Endothelial cell of umbilical vein (primary cell): ENCODE data around the gene SH3BP5. TPM values are rescaled to one million over a fixed set of nuclear protein-coding genes. Genes with fewer than 3 reads are reported as not detected.

Experiments
- BruUV-seq: library from RNA; stranded (reverse); fragments of 400-500 nt; replicated peaks from 2 replicates; lab custom pipeline; 2021; lab: Mats Ljungman, UMichigan
- CTCF ChIA-PET: fragments of 300-600, 350-600 bp; sonication (Branson Sonifier 250); formaldehyde crosslinking; loops from one replicate; lab custom pipeline; 2021; ENCODE audit warnings: antibody characterized with exemption, inconsistent platforms; lab: Charles Lee
- POLR2A ChIA-PET: fragments of 300-600, 350-600 bp; sonication (Branson Sonifier 250); formaldehyde crosslinking; loops from one replicate; lab custom pipeline; 2021; ENCODE audit warnings: antibody characterized with exemption, inconsistent platforms; lab: Charles Lee
- DNase-seq: peaks from one replicate; pipeline ENCODE4 v3.0.0-alpha.2; 2011; ENCODE audit warnings: low read depth, low spot score
- FAIRE-seq: peaks from 2 replicates; lab custom pipeline; 2011; peaks lifted over from hg19 to GRCh38; lab: Jason Lieb, UNC
- H2AFZ ChIP-seq: 2 replicates; pipeline ENCODE4 v1.6.0; 2012; ENCODE audit warnings: low read depth, low read length, control low read depth, inconsistent platforms
- H3K27ac ChIP-seq: 2 replicates; pipeline ENCODE4 v1.5.1; 2011; ENCODE audit warnings: low read depth, mild to moderate bottlenecking, control low read depth, low read length, moderate library complexity; ENCODE audit not compliant: insufficient read depth
- H3K27me3 ChIP-seq, 2 experiments: 2 replicates each; pipeline versions ENCODE4 v1.6.0 to v1.6.1; 2011; ENCODE audit warnings: low read length in 2 of 2, mixed read lengths in 1 of 2; ENCODE audit not compliant: control insufficient read depth in 2 of 2, insufficient read depth in 2 of 2
- H3K36me3 ChIP-seq, 2 experiments: 2 replicates in 1 of 2; 3 replicates in 1 of 2; pipeline ENCODE4 v1.5.1; 2011; ENCODE audit warnings: low read length in 2 of 2, mild to moderate bottlenecking in 1 of 2, moderate library complexity in 1 of 2; ENCODE audit not compliant: control insufficient read depth in 2 of 2, insufficient read depth in 2 of 2; ENCODE audit errors: extremely low read depth in 1 of 2
- H3K4me1 ChIP-seq: 3 replicates; pipeline ENCODE4 v1.5.1; 2011; ENCODE audit warnings: mild to moderate bottlenecking, low read length; ENCODE audit not compliant: control insufficient read depth, insufficient read depth; ENCODE audit errors: extremely low read depth
- H3K4me2 ChIP-seq: 2 replicates; pipeline ENCODE4 v1.6.1; 2011; ENCODE audit warnings: low read length, control low read depth, mixed read lengths; ENCODE audit not compliant: insufficient read depth
- H3K4me3 ChIP-seq, 3 experiments: fragments of 200-600 bp in 1 of 3; sonication (generic), shearing (Covaris generic) in 1 of 3; replicated peaks in 1 of 3; 2 replicates each; pipeline ENCODE4 v1.5.1; 2011 to 2016; ENCODE audit warnings: control low read depth in 3 of 3, low read length in 3 of 3, mild to moderate bottlenecking in 2 of 3, inconsistent platforms in 1 of 3, low read depth in 1 of 3, moderate library complexity in 1 of 3; ENCODE audit not compliant: insufficient read depth in 1 of 3
- H3K79me2 ChIP-seq: 2 replicates; pipeline ENCODE4 v1.6.0; 2012; ENCODE audit warnings: low read length, inconsistent platforms; ENCODE audit not compliant: control insufficient read depth, insufficient read depth
- H3K9ac ChIP-seq: replicated peaks from 2 replicates; pipeline ENCODE3; 2011; ENCODE audit warnings: low read length, control low read depth; ENCODE audit not compliant: insufficient read depth; ENCODE audit errors: extremely low read depth
- H3K9me1 ChIP-seq: replicated peaks from 3 replicates; pipeline ENCODE4 v1.6.0; 2011; ENCODE audit warnings: mild to moderate bottlenecking, low read length; ENCODE audit not compliant: control insufficient read depth, insufficient read depth; ENCODE audit errors: extremely low read depth
- H3K9me3 ChIP-seq: replicated peaks from 2 replicates; pipeline ENCODE4 v1.5.1; 2012; ENCODE audit warnings: low read length, inconsistent platforms; ENCODE audit not compliant: control insufficient read depth, insufficient read depth
- H4K20me1 ChIP-seq: replicated peaks from 2 replicates; pipeline ENCODE3; 2011; ENCODE audit warnings: mild to moderate bottlenecking, low read length; ENCODE audit not compliant: control insufficient read depth, insufficient read depth; ENCODE audit errors: extremely low read depth
- CTCF ChIP-seq, 2 donors: IDR thresholded peaks; 1 replicate in 1 of 2; 2 replicates in 1 of 2; pipeline ENCODE4 v1.5.1; 2011; ENCODE audit warnings: low read length in 2 of 2, mild to moderate bottlenecking in 2 of 2, moderate library complexity in 2 of 2, control low read depth in 1 of 2, inconsistent platforms in 1 of 2, low read depth in 1 of 2; ENCODE audit not compliant: insufficient read depth in 1 of 2; ENCODE audit errors: extremely low read depth in 1 of 2
- EZH2 ChIP-seq: IDR thresholded peaks from 2 replicates; pipeline ENCODE4 v1.6.1; 2012; ENCODE audit warnings: borderline replicate concordance, low read depth, mild to moderate bottlenecking, moderate library complexity, low read length, inconsistent platforms; ENCODE audit not compliant: severe bottlenecking
- GATA2 ChIP-seq: IDR thresholded peaks from 2 replicates; pipeline ENCODE4 v1.7.0; 2011; ENCODE audit warnings: low read depth, mild to moderate bottlenecking, moderate library complexity, mixed read lengths, low read length; ENCODE audit not compliant: insufficient read length, insufficient read depth
- JUN ChIP-seq: IDR thresholded peaks from 2 replicates; pipeline ENCODE4 v1.6.1; 2011; ENCODE audit warnings: borderline replicate concordance, low read depth; ENCODE audit not compliant: insufficient read length, insufficient read depth
- MAX ChIP-seq: IDR thresholded peaks from 2 replicates; pipeline ENCODE4 v1.6.1; 2011; ENCODE audit not compliant: insufficient read depth, insufficient read length
- MYC ChIP-seq: IDR thresholded peaks from one replicate; pipeline ENCODE4 v1.6.1; 2011; ENCODE audit warnings: mild to moderate bottlenecking, low read depth, low read length
- POLR2A ChIP-seq: IDR thresholded peaks from 2 replicates; pipeline ENCODE4 v1.6.1; 2012; ENCODE audit warnings: low read depth, mild to moderate bottlenecking, control low read depth, low read length
- POLR2AphosphoS5 ChIP-seq: IDR thresholded peaks from 2 replicates; pipeline ENCODE4 v1.6.1; 2012; ENCODE audit warnings: low read depth, mild to moderate bottlenecking, control low read depth, low read length, moderate library complexity; ENCODE audit not compliant: insufficient read depth
- dilution Hi-C: fragments of 300-500 bp; cut with MboI; formaldehyde crosslinking; loops from one replicate; pipeline ENCODE4 v1.15.0; 2019; ENCODE audit warnings: low sequenced_read_pairs; ENCODE audit not compliant: extremely low pct_ligation_motif_present
- intact Hi-C: fragments of 100-400 bp; cut with micrococcal nuclease; formaldehyde crosslinking; loops from one replicate; pipeline ENCODE4 v1.10.0; 2022
- polyA plus RNA-seq, 4 experiments: library from polyadenylated mRNA; depleted of rRNA in 3 of 4; stranded (reverse) in 3 of 4; unstranded in 1 of 4; fragments of >200 nt; gene quantifications; 2 replicates each; pipeline versions ENCODE4 v1.2.1 to v1.2.3, GENCODE V29; 2011 to 2012; ENCODE audit warnings: missing spikeins in 1 of 4
- total RNA-seq: library from RNA; stranded (reverse); gene quantifications from 2 replicates; pipeline ENCODE4 v1.2.3, GENCODE V29; 2021

SH3BP5 gene
- total and polyA plus RNA-seq, 2 donors (not counting 3 experiments of a cell fraction or from before 2014, with no cell fraction given), result 35.3 to 76.3 TPM

- Histone ChIP-seq H3K9ac (peak overlapping the region; percentile 80), H4K20me1 (peaks cover 2% of the 10 kb centered on the region), H3K4me3 (peak overlapping the region; percentile 69 to 94 (median 87)), H3K9me1 (no peaks in the 10 kb centered on the region), H3K27ac (peak overlapping the region; percentile 66), H3K36me3 (peaks cover 0 to 3% of the 10 kb centered on the region in 2 experiments), H3K27me3 (no peaks in the 10 kb centered on the region), H2AFZ (peak overlapping the region; percentile 65), H3K4me1 (peaks cover 6% of the 10 kb centered on the region), H3K4me2 (peak overlapping the region; percentile 84), H3K9me3 (no peaks in the 10 kb centered on the region), H3K79me2 (peaks cover 37% of the 10 kb centered on the region)
- dilution Hi-C loops (no loop called here), intact Hi-C loops (loop anchor here (1.0 to 2.0 kb wide), 5 partner anchors 62 to 350 kb away; partner anchors contain the start of genes EAF1 and METTL6)
- peak; percentile 15 for FAIRE-seq
- CTCF ChIA-PET, result interaction anchor here (0.7 to 8.9 kb wide), 11 partner anchors 10 to 353 kb away, joined by 3 to 205 read pairs (median 4); partner anchors contain the start of gene RBSN
- TF ChIP-seq GATA2 (no peak), MAX (no peak), CTCF (IDR thresholded peaks at IDR 0.05; ENCODE audit: extremely low read depth in 1 of 2, insufficient read depth in 1 of 2, low read depth in 1 of 2, low read length in 2 of 2) (no peak), MYC (no peak), EZH2 (no peak), JUN (no peak), POLR2A (no peak), POLR2AphosphoS5 (no peak)
- DNase-seq, result peak; percentile 78
- POLR2A ChIA-PET, result interaction anchor here (1.0 to 1.4 kb wide), 4 partner anchors 108 to 555 kb away, joined by 3 to 6 read pairs (median 3); partner anchors contain the start of genes CCDC174 and RBSN
- BruUV-seq, result TSS peak; percentile 21
Measured at GRCh38 chr3:15206662-15207576, 125.5 kb downstream of the SH3BP5 start.
